ENCODE data around the gene ANGPT4. TPM values are rescaled to one million over a fixed set of nuclear protein-coding genes. Genes with fewer than 3 reads are reported as not detected.

ANGPT4 gene
- total RNA-seq, 5 donors from 2014 or later (not counting 1 experiment from before 2014, with no cell fraction given), result not detected

GRCh38 chr20:891058-891705 lies 25.0 kb downstream of the ANGPT4 start:
- no peak for ATAC-seq (replicated peaks in 1 of 4)
- POLR2A ChIA-PET, result no interaction called here

GRCh38 chr20:890666-891057 lies 25.5 kb downstream of the ANGPT4 start:
- Histone ChIP-seq H3K36me3 (ENCODE audit: control insufficient read depth in 2 of 2, extremely low read depth in 1 of 2, insufficient read depth in 1 of 2, low read length in 1 of 2) (no peaks in the 10 kb centered on the region), H3K9me3 (no peaks in the 10 kb centered on the region), H3K4me3 (ENCODE audit: control insufficient read depth in 1 of 2, extremely low read depth in 1 of 2, low read length in 1 of 2) (no peak overlapping the region), H3K27me3 (replicated peaks in 1 of 2; ENCODE audit: control insufficient read depth in 2 of 2, extremely low read depth in 1 of 2, insufficient read depth in 2 of 2, low read length in 1 of 2) (peaks cover 0 to 29% of the 10 kb centered on the region in 2 experiments), H3K27ac (ENCODE audit: low read length) (no peak overlapping the region), H3K4me1 (ENCODE audit: control insufficient read depth in 1 of 2, extremely low read depth in 1 of 2, insufficient read depth in 2 of 2, low read length in 2 of 2) (no peaks in the 10 kb centered on the region)
- CTCF ChIA-PET, result no interaction called here
- ATAC-seq (replicated peaks in 1 of 4) (no peak), DNase-seq (no peak)
- peaks cover 13 to 14% of the 10 kb centered on the region in 2 donors for H3K27me3 Mint-ChIP-seq
- H3K4me1 Mint-ChIP-seq, result no peaks in the 10 kb centered on the region
- no peaks in the 10 kb centered on the region for H3K36me3 Mint-ChIP-seq
- no peaks in the 10 kb centered on the region for H3K9me3 Mint-ChIP-seq
- H3K4me3 Mint-ChIP-seq, result no peak overlapping the region
- H3K27ac Mint-ChIP-seq, result no peak overlapping the region
- POLR2A ChIA-PET, result no interaction called here
- 85% methylated on average over 6 of the region's 6 CpGs for WGBS (ENCODE audit: insufficient coverage)

More at GRCh38 chr20:891058-891705, 25.0 kb downstream of the ANGPT4 start:
- CTCF ChIA-PET, result no interaction called here
- no peaks in the 10 kb centered on the region for H3K36me3 Mint-ChIP-seq
- H3K27ac Mint-ChIP-seq, result no peak overlapping the region
- Histone ChIP-seq H3K4me3 (ENCODE audit: control insufficient read depth in 1 of 2, extremely low read depth in 1 of 2, low read length in 1 of 2) (no peak overlapping the region), H3K36me3 (ENCODE audit: control insufficient read depth in 2 of 2, extremely low read depth in 1 of 2, insufficient read depth in 1 of 2, low read length in 1 of 2) (no peaks in the 10 kb centered on the region), H3K27me3 (replicated peaks in 1 of 2; ENCODE audit: control insufficient read depth in 2 of 2, extremely low read depth in 1 of 2, insufficient read depth in 2 of 2, low read length in 1 of 2) (peaks cover 0 to 29% of the 10 kb centered on the region in 2 experiments), H3K9me3 (no peaks in the 10 kb centered on the region), H3K4me1 (ENCODE audit: control insufficient read depth in 1 of 2, extremely low read depth in 1 of 2, insufficient read depth in 2 of 2, low read length in 2 of 2) (no peaks in the 10 kb centered on the region), H3K27ac (ENCODE audit: low read length) (no peak overlapping the region)
- peaks cover 0 to 2% (median 0%) of the 10 kb centered on the region in 3 donors for H3K9me3 Mint-ChIP-seq
- DNase-seq, result no peak
- peaks cover 13 to 16% of the 10 kb centered on the region in 2 donors for H3K27me3 Mint-ChIP-seq
- 100% methylated on average over 2 of the region's 6 CpGs for WGBS (ENCODE audit: insufficient coverage)
- no peaks in the 10 kb centered on the region for H3K4me1 Mint-ChIP-seq
- no peak overlapping the region for H3K4me3 Mint-ChIP-seq

GRCh38 chr20:889932-890463 lies 26.1 kb downstream of the ANGPT4 start:
- Mint-ChIP-seq H3K36me3 (no peaks in the 10 kb centered on the region), H3K27ac (no peak overlapping the region), H3K9me3 (no peaks in the 10 kb centered on the region), H3K4me3 (no peak overlapping the region), H3K27me3 (peaks cover 14 to 18% of the 10 kb centered on the region in 2 donors), H3K4me1 (peaks cover 0 to 3% (median 0%) of the 10 kb centered on the region in 3 donors)
- Histone ChIP-seq H3K27me3 (replicated peaks in 1 of 2; ENCODE audit: control insufficient read depth in 2 of 2, extremely low read depth in 1 of 2, insufficient read depth in 2 of 2, low read length in 1 of 2) (peaks cover 0 to 31% of the 10 kb centered on the region in 2 experiments), H3K4me3 (ENCODE audit: control insufficient read depth in 1 of 2, extremely low read depth in 1 of 2, low read length in 1 of 2) (no peak overlapping the region), H3K36me3 (ENCODE audit: control insufficient read depth in 2 of 2, extremely low read depth in 1 of 2, insufficient read depth in 1 of 2, low read length in 1 of 2) (no peaks in the 10 kb centered on the region), H3K9me3 (no peaks in the 10 kb centered on the region), H3K27ac (ENCODE audit: low read length) (no peak overlapping the region), H3K4me1 (ENCODE audit: control insufficient read depth in 1 of 2, extremely low read depth in 1 of 2, insufficient read depth in 2 of 2, low read length in 2 of 2) (peaks cover 0 to 2% of the 10 kb centered on the region in 2 experiments)
- 77% methylated on average over 9 of the region's 10 CpGs for WGBS (ENCODE audit: insufficient coverage)
- POLR2A ChIA-PET, result no interaction called here
- DNase-seq, result no peak
- CTCF ChIA-PET, result no interaction called here
- ATAC-seq (replicated peaks in 1 of 4), result no peak

GRCh38 chr20:889106-889505 lies 27.0 kb downstream of the ANGPT4 start:
- H3K27ac ChIP-seq (ENCODE audit: low read length), result no peak overlapping the region
- ChIA-PET CTCF (no interaction called here), POLR2A (no interaction called here)
- Mint-ChIP-seq H3K9me3 (no peaks in the 10 kb centered on the region), H3K27me3 (peaks cover 16 to 24% of the 10 kb centered on the region in 2 donors), H3K4me3 (no peak overlapping the region), H3K4me1 (peaks cover 0 to 3% (median 0%) of the 10 kb centered on the region in 3 donors), H3K36me3 (no peaks in the 10 kb centered on the region), H3K27ac (no peak overlapping the region)
- no peak for ATAC-seq (replicated peaks in 1 of 4)
- no peak overlapping the region for H3K4me3 ChIP-seq (ENCODE audit: control insufficient read depth in 1 of 2, extremely low read depth in 1 of 2, low read length in 1 of 2)
- peaks cover 0 to 3% of the 10 kb centered on the region in 2 experiments for H3K4me1 ChIP-seq (ENCODE audit: control insufficient read depth in 1 of 2, extremely low read depth in 1 of 2, insufficient read depth in 2 of 2, low read length in 2 of 2)
- DNase-seq, result no peak
- no CpG with 5 or more reads among the region's 5 CpGs for WGBS (ENCODE audit: insufficient coverage)
- no peaks in the 10 kb centered on the region for H3K36me3 ChIP-seq (ENCODE audit: control insufficient read depth in 2 of 2, extremely low read depth in 1 of 2, insufficient read depth in 1 of 2, low read length in 1 of 2)
- H3K27me3 ChIP-seq (replicated peaks in 1 of 2; ENCODE audit: control insufficient read depth in 2 of 2, extremely low read depth in 1 of 2, insufficient read depth in 2 of 2, low read length in 1 of 2), result peaks cover 0 to 33% of the 10 kb centered on the region in 2 experiments
- no peaks in the 10 kb centered on the region for H3K9me3 ChIP-seq

- H3K36me3 ChIP-seq (ENCODE audit: control insufficient read depth in 2 of 2, extremely low read depth in 1 of 2, insufficient read depth in 1 of 2, low read length in 1 of 2), result no peaks in the 10 kb centered on the region
- H3K27me3 ChIP-seq (replicated peaks in 1 of 2; ENCODE audit: control insufficient read depth in 2 of 2, extremely low read depth in 1 of 2, insufficient read depth in 2 of 2, low read length in 1 of 2), result peaks cover 0 to 32% of the 10 kb centered on the region in 2 experiments
- H3K27me3 Mint-ChIP-seq, result peaks cover 13 to 18% of the 10 kb centered on the region in 2 donors
- no peak for ATAC-seq (replicated peaks in 1 of 4)
- 88% methylated on average over 2 of the region's 2 CpGs for WGBS (ENCODE audit: insufficient coverage)
- H3K27ac ChIP-seq (ENCODE audit: low read length), result no peak overlapping the region
- ChIA-PET CTCF (interaction anchor here in 1 of 2 donors (0.8 kb wide), 1 partner anchor 69 kb away, joined by 3 read pairs; no protein-coding TSS in a partner anchor), POLR2A (no interaction called here)
- H3K9me3 Mint-ChIP-seq, result no peaks in the 10 kb centered on the region
- H3K4me3 ChIP-seq (ENCODE audit: control insufficient read depth in 1 of 2, extremely low read depth in 1 of 2, low read length in 1 of 2), result no peak overlapping the region
- DNase-seq, result no peak
- H3K4me3 Mint-ChIP-seq, result no peak overlapping the region
- no peaks in the 10 kb centered on the region for H3K36me3 Mint-ChIP-seq
- H3K27ac Mint-ChIP-seq, result no peak overlapping the region
- H3K4me1 Mint-ChIP-seq, result peaks cover 0 to 3% (median 0%) of the 10 kb centered on the region in 3 donors
- no peaks in the 10 kb centered on the region for H3K9me3 ChIP-seq
- peaks cover 0 to 3% of the 10 kb centered on the region in 2 experiments for H3K4me1 ChIP-seq (ENCODE audit: control insufficient read depth in 1 of 2, extremely low read depth in 1 of 2, insufficient read depth in 2 of 2, low read length in 2 of 2)
Observed at GRCh38 chr20:888057-888456, 28.1 kb downstream of the ANGPT4 start.

- H3K4me1 Mint-ChIP-seq, result peaks cover 0 to 3% (median 0%) of the 10 kb centered on the region in 3 donors
- H3K27ac ChIP-seq (ENCODE audit: low read length), result no peak overlapping the region
- POLR2A ChIA-PET, result no interaction called here
- H3K9me3 Mint-ChIP-seq, result no peaks in the 10 kb centered on the region
- H3K4me3 ChIP-seq (ENCODE audit: control insufficient read depth in 1 of 2, extremely low read depth in 1 of 2, low read length in 1 of 2), result no peak overlapping the region
- CTCF ChIA-PET, result interaction anchor here (0.6 kb wide), 2 partner anchors 105 to 204 kb away, joined by 3 to 7 read pairs; no protein-coding TSS in a partner anchor
- 100% methylated on average over 1 of the region's 2 CpGs for WGBS (ENCODE audit: insufficient coverage)
- DNase-seq (peak in 1 of 35 experiments; percentile 7), ATAC-seq (replicated peaks in 1 of 4) (no peak)
- H3K9me3 ChIP-seq, result no peaks in the 10 kb centered on the region
- H3K4me1 ChIP-seq (ENCODE audit: control insufficient read depth in 1 of 2, extremely low read depth in 1 of 2, insufficient read depth in 2 of 2, low read length in 2 of 2), result peaks cover 0 to 3% of the 10 kb centered on the region in 2 experiments
- H3K27me3 ChIP-seq (replicated peaks in 1 of 2; ENCODE audit: control insufficient read depth in 2 of 2, extremely low read depth in 1 of 2, insufficient read depth in 2 of 2, low read length in 1 of 2), result peaks cover 0 to 27% of the 10 kb centered on the region in 2 experiments
- peaks cover 8 to 18% of the 10 kb centered on the region in 2 donors for H3K27me3 Mint-ChIP-seq
- H3K36me3 ChIP-seq (ENCODE audit: control insufficient read depth in 2 of 2, extremely low read depth in 1 of 2, insufficient read depth in 1 of 2, low read length in 1 of 2), result no peaks in the 10 kb centered on the region
- H3K4me3 Mint-ChIP-seq, result no peak overlapping the region
- no peak overlapping the region for H3K27ac Mint-ChIP-seq
- no peaks in the 10 kb centered on the region for H3K36me3 Mint-ChIP-seq
Observed at GRCh38 chr20:887137-887536, 29.0 kb downstream of the ANGPT4 start.

Measured in T-cell (primary cell).